MM.1S (cell line): ENCODE measurements around the gene MOGAT1.

Experiments used
- CTCF ChIP-seq: fragments of 300-600 bp; sonication (generic); IDR thresholded peaks from 2 replicates; pipeline ENCODE4 v1.5.1; 2016; ENCODE audit warnings: antibody characterized with exemption, low read length, mixed read lengths
- EZH2 ChIP-seq: fragments of 300-600 bp; sonication (generic); optimal IDR thresholded peaks from 2 replicates; pipeline ENCODE3; 2017; ENCODE audit warnings: low read depth, mild to moderate bottlenecking, antibody characterized with exemption, low read length, mixed read lengths

- TF ChIP-seq EZH2: no peak
- no peak for TF ChIP-seq CTCF
Observed at GRCh38 chr2:222722327-222722946, 51.0 kb downstream of the MOGAT1 start.
